ENCODE results near the gene OARD1.
"Not testable (repeated sequence)": the region's sequence is repeated elsewhere in the genome, so short reads cannot be mapped to it uniquely, and the experiment has no call there.

Gene OARD1

GRCh38 chr6:41028561-41029412, 43.4 kb downstream of the OARD1 start:
- DNase-seq (ENCODE audit: extremely low read depth in 1 of 2, low read depth in 1 of 2): no peak

GRCh38 chr6:41027799-41028560, 44.2 kb downstream of the OARD1 start:
- peak in 1 of 2 donors; percentile 61 for DNase-seq (ENCODE audit: extremely low read depth in 1 of 2, low read depth in 1 of 2)

DNA sequence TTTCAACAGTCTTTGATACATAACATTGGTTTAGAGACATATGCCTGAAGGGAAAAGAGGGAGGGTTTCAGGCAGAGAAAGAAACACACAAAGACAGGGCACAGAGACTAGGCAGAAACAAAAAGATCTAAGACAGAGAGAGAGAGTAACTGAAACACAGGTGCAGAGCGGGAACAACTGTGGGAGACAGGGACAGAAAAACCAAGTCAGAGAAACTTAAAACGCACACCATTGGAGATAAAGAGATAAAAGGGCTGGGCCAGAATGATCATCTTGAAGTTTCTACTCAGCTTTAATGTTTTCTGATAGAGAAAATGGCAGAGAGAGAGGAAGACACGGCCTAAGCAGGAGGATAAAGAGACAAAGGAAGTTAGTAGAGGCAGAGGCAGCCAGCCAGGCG, 44.9 kb downstream of the OARD1 start:
- no peak for DNase-seq (ENCODE audit: extremely low read depth in 1 of 2, low read depth in 1 of 2)

DNA sequence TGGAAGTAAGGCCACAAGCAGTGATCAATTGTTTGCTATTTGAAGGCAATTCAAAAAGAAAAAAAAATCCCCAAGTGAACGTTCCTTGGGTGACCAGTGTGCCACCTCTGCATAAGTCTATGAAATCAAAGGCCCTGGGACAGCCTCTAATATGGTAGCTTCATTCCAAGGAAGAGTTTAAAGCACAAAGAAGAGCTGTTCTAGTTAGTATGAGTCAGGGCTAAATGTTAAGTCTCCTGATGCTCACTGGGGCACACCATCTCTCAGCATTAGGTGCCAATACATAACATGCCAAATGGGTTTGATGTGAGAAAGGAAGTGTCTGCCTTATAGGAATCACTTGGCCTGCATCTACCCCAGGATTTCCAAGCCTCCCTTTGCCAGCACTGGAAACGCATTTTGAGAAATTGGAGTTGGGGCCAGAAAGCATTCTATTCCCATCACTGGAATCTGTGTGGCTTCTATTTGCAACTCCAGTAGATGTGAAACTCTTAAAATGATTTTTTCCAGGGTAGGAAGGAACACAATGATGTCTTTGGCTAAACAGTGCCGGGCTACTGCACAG, 46.1 kb downstream of the OARD1 start:
- DNase-seq (ENCODE audit: extremely low read depth in 1 of 2, low read depth in 1 of 2): no peak

- no peak for DNase-seq (ENCODE audit: extremely low read depth in 1 of 2, low read depth in 1 of 2)
Measured at GRCh38 chr6:41023114-41023513, 49.0 kb downstream of the OARD1 start.

DNA sequence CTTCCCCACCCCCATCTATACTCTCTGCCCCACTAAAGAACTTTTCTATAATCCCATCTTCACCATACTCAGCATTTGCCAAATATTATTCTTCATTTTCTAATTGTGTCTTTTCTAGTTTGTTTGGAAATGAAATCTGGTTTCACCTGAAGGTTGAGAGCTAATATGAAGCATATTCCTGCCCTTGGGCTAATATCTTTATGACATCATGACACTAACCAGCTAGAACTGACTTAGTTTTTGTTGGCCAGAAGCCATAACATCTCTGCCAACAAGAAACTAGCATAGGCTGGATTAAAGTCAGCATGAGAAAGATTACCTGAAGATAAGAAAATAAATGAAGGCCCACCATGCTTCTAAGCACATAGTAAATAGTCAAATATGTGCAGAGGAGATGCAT, 49.9 kb downstream of the OARD1 start:
- DNase-seq (ENCODE audit: extremely low read depth in 1 of 2, low read depth in 1 of 2): no peak

- DNase-seq (ENCODE audit: extremely low read depth in 1 of 2, low read depth in 1 of 2): no peak
Measured at GRCh38 chr6:41021832-41022231, 50.3 kb downstream of the OARD1 start.

GRCh38 chr6:41017663-41018062, 54.5 kb downstream of the OARD1 start:
- DNase-seq (ENCODE audit: extremely low read depth in 1 of 2, low read depth in 1 of 2): no peak

DNA sequence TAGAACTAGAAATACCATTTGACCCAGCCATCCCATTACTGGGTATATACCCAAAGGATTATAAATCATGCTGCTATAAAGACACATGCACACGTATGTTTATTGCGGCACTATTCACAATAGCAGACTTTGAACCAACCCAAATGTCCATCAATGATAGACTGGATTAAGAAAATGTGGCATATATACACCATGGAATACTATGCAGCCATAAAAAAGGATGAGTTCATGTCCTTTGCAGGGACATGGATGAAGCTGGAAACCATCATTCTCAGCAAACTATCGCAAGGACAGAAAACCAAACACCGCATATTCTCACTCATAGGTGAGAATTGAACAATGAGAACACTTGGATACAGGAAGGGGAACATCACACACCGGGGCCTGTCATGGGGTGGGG, 56.3 kb downstream of the OARD1 start:
- DNase-seq (ENCODE audit: extremely low read depth in 1 of 2, low read depth in 1 of 2): not testable (repeated sequence)

DNA sequence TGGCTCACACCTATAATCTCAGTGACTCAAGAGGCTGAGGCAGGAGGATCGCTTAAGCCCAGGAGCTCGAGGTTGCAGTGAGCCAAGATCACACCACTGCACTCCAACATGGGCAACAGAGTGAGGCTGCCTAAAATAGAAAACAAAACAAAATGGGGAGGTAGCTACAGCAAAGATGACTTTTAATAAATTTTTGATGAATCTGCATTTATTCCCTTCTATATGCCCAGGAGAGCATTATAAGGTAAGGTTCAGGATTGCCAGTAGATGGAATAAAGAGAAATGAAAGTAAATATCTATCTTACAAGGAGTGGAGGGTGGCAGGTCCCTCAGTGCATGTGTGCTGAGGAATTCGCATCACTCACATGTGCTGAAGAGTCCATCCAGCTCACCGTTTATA, 57.4 kb downstream of the OARD1 start:
- DNase-seq (ENCODE audit: extremely low read depth in 1 of 2, low read depth in 1 of 2): no peak
